CD4-positive, alpha-beta memory T cell (primary cell): ENCODE results near the gene PRKAG3. TPM values are rescaled to one million over a fixed set of nuclear protein-coding genes. Genes with fewer than 3 reads are reported as not detected.

Source experiments
- CTCF ChIA-PET: fragments of 350-600 bp; sonication (Branson Sonifier 250); formaldehyde crosslinking; loops from one replicate; lab custom pipeline; 2021; ENCODE audit warnings: inconsistent platforms; ENCODE audit not compliant: partially characterized antibody; lab: Charles Lee
- POLR2A ChIA-PET: fragments of 350-600 bp; sonication (Branson Sonifier 250); formaldehyde crosslinking; loops from one replicate; lab custom pipeline; 2021; ENCODE audit not compliant: partially characterized antibody; lab: Charles Lee
- DNase-seq, 5 donors: peaks; one replicate each; pipeline versions ENCODE4 v3.0.0 to v3.0.0-alpha.2; 2020 to 2022; ENCODE audit warnings: mixed read lengths in 1 of 5
- H3K27ac ChIP-seq: one replicate; pipeline ENCODE4 v1.7.0; 2013; ENCODE audit warnings: low read depth, low read length
- H3K27me3 ChIP-seq: 2 replicates; pipeline ENCODE4 v1.7.0; 2013; ENCODE audit warnings: mild to moderate bottlenecking, low read length, moderate library complexity; ENCODE audit not compliant: insufficient read depth
- H3K36me3 ChIP-seq: 2 replicates; pipeline ENCODE4 v1.7.0; 2013; ENCODE audit warnings: mild to moderate bottlenecking, low read length, moderate library complexity; ENCODE audit not compliant: insufficient read depth
- H3K4me1 ChIP-seq: 2 replicates; pipeline ENCODE4 v1.7.0; 2013; ENCODE audit warnings: mild to moderate bottlenecking, low read length, moderate library complexity; ENCODE audit not compliant: insufficient read depth
- H3K4me3 ChIP-seq, 2 donors: one replicate each; pipeline ENCODE4 v1.7.0; 2013; ENCODE audit warnings: low read length in 2 of 2, mild to moderate bottlenecking in 1 of 2
- H3K9me3 ChIP-seq, 2 donors: one replicate each; pipeline ENCODE4 v1.7.0; 2013; ENCODE audit warnings: low read length in 2 of 2, control low read depth in 1 of 2; ENCODE audit not compliant: control insufficient read depth in 1 of 2
- H3K27ac Mint-ChIP-seq, 7 donors: one replicate each; pipeline ENCODE4 v1.8.0; 2020 to 2021; ENCODE audit warnings: mixed read lengths in 7 of 7, mild to moderate bottlenecking in 6 of 7, inconsistent platforms in 3 of 7, moderate library complexity in 3 of 7
- H3K27me3 Mint-ChIP-seq, 2 donors: one replicate each; pipeline ENCODE4 v1.8.0; 2020 to 2021; ENCODE audit warnings: mixed read lengths in 2 of 2
- H3K36me3 Mint-ChIP-seq, 2 donors: one replicate each; pipeline ENCODE4 v1.8.0; 2020 to 2021; ENCODE audit warnings: mixed read lengths in 2 of 2, inconsistent platforms in 1 of 2, mild to moderate bottlenecking in 1 of 2
- H3K4me1 Mint-ChIP-seq, 4 donors: one replicate each; pipeline ENCODE4 v1.8.0; 2020 to 2021; ENCODE audit warnings: mixed read lengths in 4 of 4, mild to moderate bottlenecking in 1 of 4
- H3K4me3 Mint-ChIP-seq, 8 donors: one replicate each; pipeline ENCODE4 v1.8.0; 2020 to 2021; ENCODE audit warnings: mixed read lengths in 8 of 8, mild to moderate bottlenecking in 7 of 8, moderate library complexity in 6 of 8, inconsistent platforms in 3 of 8
- H3K9me3 Mint-ChIP-seq, 8 donors: one replicate each; pipeline ENCODE4 v1.8.0; 2020 to 2021; ENCODE audit warnings: mixed read lengths in 8 of 8, mild to moderate bottlenecking in 5 of 8, inconsistent platforms in 3 of 8, moderate library complexity in 1 of 8
- intact Hi-C: fragments of 100-400 bp; cut with micrococcal nuclease; formaldehyde crosslinking; loops from one replicate; pipeline ENCODE4 v1.15.1; 2023
- polyA plus RNA-seq, 2 donors: library from polyadenylated mRNA; unstranded; fragments of 300-500 nt; fragmentation: Illumina TruSeq; gene quantifications; one replicate each; pipeline ENCODE4 v1.2.3, GENCODE V29; 2021
- total RNA-seq, 2 experiments: library from RNA; stranded (reverse); gene quantifications; one replicate each; pipeline ENCODE4 v1.2.3, GENCODE V29; 2021

The PRKAG3 gene
- total and polyA plus RNA-seq, 4 experiments from 2014 or later: not detected

GRCh38 chr2:218854860-218855259 lies 23.3 kb upstream of the PRKAG3 start:
- Histone ChIP-seq H3K27ac (no peak overlapping the region), H3K36me3 (no peaks in the 10 kb centered on the region), H3K4me1 (peaks cover 9% of the 10 kb centered on the region), H3K4me3 (no peak overlapping the region), H3K9me3 (no peaks in the 10 kb centered on the region), H3K27me3 (peaks cover 26% of the 10 kb centered on the region)
- H3K9me3 Mint-ChIP-seq: no peaks in the 10 kb centered on the region
- no peak for DNase-seq
- H3K36me3 Mint-ChIP-seq: no peaks in the 10 kb centered on the region
- peaks cover 5 to 18% (median 9%) of the 10 kb centered on the region in 4 donors for H3K4me1 Mint-ChIP-seq
- ChIA-PET CTCF (interaction anchor here (1.8 to 9.3 kb wide), 3 partner anchors 22 to 43 kb away, joined by 6 to 91 read pairs (median 18); partner anchors contain the start of gene WNT10A), POLR2A (no interaction called here)
- H3K27me3 Mint-ChIP-seq: peaks cover 42 to 63% of the 10 kb centered on the region in 2 donors
- intact Hi-C loops: no loop called here
- no peak overlapping the region for H3K4me3 Mint-ChIP-seq
- H3K27ac Mint-ChIP-seq: no peak overlapping the region

- CTCF ChIA-PET: interaction anchor here (7.2 to 9.3 kb wide), 2 partner anchors 23 to 45 kb away, joined by 75 to 91 read pairs; partner anchors contain the start of gene WNT10A
- Mint-ChIP-seq H3K4me3 (no peak overlapping the region), H3K27ac (peak overlapping the region in 1 of 7 donors; percentile 3), H3K4me1 (peaks cover 0 to 14% (median 5%) of the 10 kb centered on the region in 4 donors), H3K36me3 (no peaks in the 10 kb centered on the region), H3K9me3 (no peaks in the 10 kb centered on the region), H3K27me3 (peaks cover 37 to 58% of the 10 kb centered on the region in 2 donors)
- Histone ChIP-seq H3K36me3 (no peaks in the 10 kb centered on the region), H3K9me3 (no peaks in the 10 kb centered on the region), H3K27me3 (peaks cover 21% of the 10 kb centered on the region), H3K27ac (no peak overlapping the region), H3K4me3 (no peak overlapping the region), H3K4me1 (peaks cover 2% of the 10 kb centered on the region)
- POLR2A ChIA-PET: interaction anchor here (1.1 kb wide), 1 partner anchor 42 kb away, joined by 3 read pairs; no protein-coding TSS in a partner anchor
- DNase-seq: no peak
- intact Hi-C loops: loop anchor here (1.0 to 2.0 kb wide), 5 partner anchors 23 to 302 kb away; no protein-coding TSS in a partner anchor
Observed at GRCh38 chr2:218853766-218854165, 22.2 kb upstream of the PRKAG3 start.

- H3K27ac ChIP-seq: no peak overlapping the region
- ChIA-PET CTCF (interaction anchor here (0.8 to 9.3 kb wide), 7 partner anchors 15 to 143 kb away, joined by 3 to 91 read pairs (median 5); partner anchors contain the start of genes TTLL4 and WNT10A), POLR2A (interaction anchor here (1.1 to 1.2 kb wide), 2 partner anchors 43 to 45 kb away, joined by 3 to 4 read pairs; no protein-coding TSS in a partner anchor)
- Mint-ChIP-seq H3K4me1 (peaks cover 0 to 9% (median 4%) of the 10 kb centered on the region in 4 donors), H3K36me3 (no peaks in the 10 kb centered on the region), H3K9me3 (no peaks in the 10 kb centered on the region), H3K27ac (peak overlapping the region in 2 of 7 donors; percentile 57 to 70), H3K27me3 (peaks cover 33 to 52% of the 10 kb centered on the region in 2 donors), H3K4me3 (peak overlapping the region in 1 of 8 donors; percentile 31)
- H3K4me1 ChIP-seq: no peaks in the 10 kb centered on the region
- no peak overlapping the region for H3K4me3 ChIP-seq
- DNase-seq: peak; percentile 58 to 67 (median 62)
- no peaks in the 10 kb centered on the region for H3K36me3 ChIP-seq
- no peaks in the 10 kb centered on the region for H3K9me3 ChIP-seq
- H3K27me3 ChIP-seq: peaks cover 15% of the 10 kb centered on the region
- intact Hi-C loops: loop anchor here (1.0 to 2.0 kb wide), 6 partner anchors 23 to 302 kb away; no protein-coding TSS in a partner anchor
Observed at GRCh38 chr2:218852911-218853667, 21.5 kb upstream of the PRKAG3 start.

GRCh38 chr2:218851286-218851685 lies 19.7 kb upstream of the PRKAG3 start:
- H3K4me3 Mint-ChIP-seq: no peak overlapping the region
- H3K36me3 ChIP-seq: no peaks in the 10 kb centered on the region
- peaks cover 29 to 39% of the 10 kb centered on the region in 2 donors for H3K27me3 Mint-ChIP-seq
- no peaks in the 10 kb centered on the region for H3K9me3 ChIP-seq
- H3K27ac Mint-ChIP-seq: no peak overlapping the region
- no peak overlapping the region for H3K4me3 ChIP-seq
- H3K27ac ChIP-seq: no peak overlapping the region
- ChIA-PET POLR2A (no interaction called here), CTCF (interaction anchor here (1.2 to 9.3 kb wide), 4 partner anchors 18 to 193 kb away, joined by 6 to 91 read pairs (median 40); partner anchors contain the start of gene WNT10A)
- peaks cover 10% of the 10 kb centered on the region for H3K27me3 ChIP-seq
- no peaks in the 10 kb centered on the region for H3K4me1 ChIP-seq
- peaks cover 0 to 2% (median 0%) of the 10 kb centered on the region in 8 donors for H3K9me3 Mint-ChIP-seq
- intact Hi-C loops: no loop called here
- no peaks in the 10 kb centered on the region for H3K36me3 Mint-ChIP-seq
- H3K4me1 Mint-ChIP-seq: peaks cover 0 to 9% (median 5%) of the 10 kb centered on the region in 4 donors
- DNase-seq: no peak

- Histone ChIP-seq H3K9me3 (no peaks in the 10 kb centered on the region), H3K4me1 (no peaks in the 10 kb centered on the region), H3K36me3 (no peaks in the 10 kb centered on the region), H3K27ac (no peak overlapping the region), H3K27me3 (peaks cover 10% of the 10 kb centered on the region), H3K4me3 (no peak overlapping the region)
- H3K9me3 Mint-ChIP-seq: peaks cover 0 to 2% (median 0%) of the 10 kb centered on the region in 8 donors
- H3K27ac Mint-ChIP-seq: no peak overlapping the region
- ChIA-PET POLR2A (no interaction called here), CTCF (interaction anchor here (0.7 to 9.3 kb wide), 5 partner anchors 26 to 192 kb away, joined by 3 to 91 read pairs (median 6); partner anchors contain the start of genes BCS1L, WNT10A and ZNF142)
- DNase-seq: no peak
- no peak overlapping the region for H3K4me3 Mint-ChIP-seq
- H3K4me1 Mint-ChIP-seq: peaks cover 0 to 6% (median 3%) of the 10 kb centered on the region in 4 donors
- intact Hi-C loops: no loop called here
- peaks cover 25 to 34% of the 10 kb centered on the region in 2 donors for H3K27me3 Mint-ChIP-seq
- no peaks in the 10 kb centered on the region for H3K36me3 Mint-ChIP-seq
Observed at GRCh38 chr2:218850796-218851195, 19.2 kb upstream of the PRKAG3 start.

GRCh38 chr2:218849721-218850120 lies 18.1 kb upstream of the PRKAG3 start:
- H3K4me3 Mint-ChIP-seq: no peak overlapping the region
- Histone ChIP-seq H3K27ac (no peak overlapping the region), H3K27me3 (peaks cover 6% of the 10 kb centered on the region), H3K4me3 (no peak overlapping the region), H3K36me3 (no peaks in the 10 kb centered on the region), H3K9me3 (no peaks in the 10 kb centered on the region), H3K4me1 (no peaks in the 10 kb centered on the region)
- DNase-seq: no peak
- POLR2A ChIA-PET: no interaction called here
- H3K27me3 Mint-ChIP-seq: peaks cover 17 to 27% of the 10 kb centered on the region in 2 donors
- H3K9me3 Mint-ChIP-seq: peaks cover 0 to 2% (median 0%) of the 10 kb centered on the region in 8 donors
- CTCF ChIA-PET: interaction anchor here (1.0 to 9.3 kb wide), 3 partner anchors 27 to 190 kb away, joined by 3 to 91 read pairs (median 75); partner anchors contain the start of genes BCS1L, WNT10A and ZNF142
- no peaks in the 10 kb centered on the region for H3K36me3 Mint-ChIP-seq
- H3K27ac Mint-ChIP-seq: no peak overlapping the region
- intact Hi-C loops: loop anchor here (5.0 kb wide), 3 partner anchors 282 to 682 kb away; partner anchors contain the start of genes CNOT9, CXCR1 and USP37
- H3K4me1 Mint-ChIP-seq: peaks cover 0 to 6% (median 1%) of the 10 kb centered on the region in 4 donors
